Retinal pigment epithelial cell (primary cell): ENCODE measurements around the gene ELMO1.

ENCODE experiments used
- DNase-seq: peaks from one replicate; pipeline ENCODE4 v3.0.0-alpha.2; 2010; ENCODE audit warnings: low read depth
- H3K4me3 ChIP-seq: 2 replicates; pipeline ENCODE4 v1.5.1; 2011; ENCODE audit warnings: mild to moderate bottlenecking, low read length, control low read depth, moderate library complexity
- TF ChIP-seq, protein P1 (sequence below): conservative IDR thresholded peaks from 2 replicates; pipeline ENCODE4 v1.5.1; 2011; ENCODE audit warnings: low read depth, low read length, control low read depth, inconsistent platforms

The ELMO1 gene

DNA sequence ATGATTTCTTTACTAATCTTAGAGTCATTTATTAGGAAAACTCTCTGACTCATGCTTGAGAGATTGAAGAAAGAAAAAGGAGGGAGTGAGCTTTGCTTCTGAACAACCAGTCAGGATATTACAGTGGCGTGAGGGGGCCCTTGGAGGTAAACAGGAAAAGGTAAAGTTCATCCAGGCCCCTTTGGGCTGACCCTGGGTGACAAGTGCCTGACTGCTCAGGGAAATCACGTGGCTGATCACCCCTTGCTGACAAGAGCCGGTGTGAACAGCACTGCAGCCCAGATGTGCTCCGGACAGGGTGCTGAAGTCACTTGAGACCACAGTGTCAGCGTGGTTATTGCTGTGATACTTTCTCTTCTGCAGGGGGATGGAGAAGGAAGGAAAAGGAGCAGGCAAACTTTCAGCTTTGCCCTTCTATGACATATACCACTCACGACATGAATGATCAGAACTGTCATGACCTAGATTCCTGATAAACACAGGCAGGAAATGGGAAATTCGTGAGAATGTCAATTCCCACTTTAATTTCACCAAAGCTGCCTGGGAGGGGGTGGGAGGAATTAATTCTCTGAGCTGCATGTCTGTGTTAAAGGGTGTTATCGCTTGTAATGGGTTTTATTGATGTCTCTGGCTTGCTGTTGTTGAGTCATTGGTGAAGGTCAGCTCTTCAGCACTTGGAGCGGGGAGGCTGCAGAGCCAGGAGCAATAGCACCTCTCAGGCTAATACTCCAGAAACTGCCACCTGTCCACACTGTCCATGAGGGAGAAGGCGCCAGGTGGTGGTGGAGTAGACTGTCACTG, 584.6 kb downstream of the ELMO1 start:
- no peak overlapping the region for H3K4me3 ChIP-seq
- DNase-seq, result no peak
- TF ChIP-seq, protein P1, sequence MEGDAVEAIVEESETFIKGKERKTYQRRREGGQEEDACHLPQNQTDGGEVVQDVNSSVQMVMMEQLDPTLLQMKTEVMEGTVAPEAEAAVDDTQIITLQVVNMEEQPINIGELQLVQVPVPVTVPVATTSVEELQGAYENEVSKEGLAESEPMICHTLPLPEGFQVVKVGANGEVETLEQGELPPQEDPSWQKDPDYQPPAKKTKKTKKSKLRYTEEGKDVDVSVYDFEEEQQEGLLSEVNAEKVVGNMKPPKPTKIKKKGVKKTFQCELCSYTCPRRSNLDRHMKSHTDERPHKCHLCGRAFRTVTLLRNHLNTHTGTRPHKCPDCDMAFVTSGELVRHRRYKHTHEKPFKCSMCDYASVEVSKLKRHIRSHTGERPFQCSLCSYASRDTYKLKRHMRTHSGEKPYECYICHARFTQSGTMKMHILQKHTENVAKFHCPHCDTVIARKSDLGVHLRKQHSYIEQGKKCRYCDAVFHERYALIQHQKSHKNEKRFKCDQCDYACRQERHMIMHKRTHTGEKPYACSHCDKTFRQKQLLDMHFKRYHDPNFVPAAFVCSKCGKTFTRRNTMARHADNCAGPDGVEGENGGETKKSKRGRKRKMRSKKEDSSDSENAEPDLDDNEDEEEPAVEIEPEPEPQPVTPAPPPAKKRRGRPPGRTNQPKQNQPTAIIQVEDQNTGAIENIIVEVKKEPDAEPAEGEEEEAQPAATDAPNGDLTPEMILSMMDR, result no peak

DNA sequence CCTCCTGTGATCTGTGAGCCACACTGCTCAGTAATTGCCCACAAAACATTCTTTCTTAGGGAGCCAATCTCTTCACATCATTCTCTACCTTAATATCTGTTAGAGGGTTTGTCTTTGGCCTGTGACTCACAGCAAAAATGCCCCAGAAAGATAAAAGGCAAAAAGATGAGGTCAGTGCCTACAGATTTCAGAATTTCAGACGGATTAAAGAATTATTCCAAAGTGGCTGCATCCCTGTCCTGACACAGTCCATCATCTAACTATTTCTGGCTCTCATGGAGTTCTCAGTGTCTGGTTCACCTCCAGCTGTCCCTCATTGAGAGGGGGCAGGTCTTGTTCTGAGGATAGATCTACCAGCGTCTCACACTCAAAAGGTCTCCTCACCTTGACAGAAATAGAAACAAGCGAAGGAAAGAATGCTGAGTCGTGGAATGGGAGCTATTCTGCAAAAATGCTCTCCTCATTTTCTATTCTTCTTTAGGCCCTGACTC, 585.8 kb downstream of the ELMO1 start:
- H3K4me3 ChIP-seq, result no peak overlapping the region
- no peak for DNase-seq
- TF ChIP-seq, protein P1, result no peak

DNA sequence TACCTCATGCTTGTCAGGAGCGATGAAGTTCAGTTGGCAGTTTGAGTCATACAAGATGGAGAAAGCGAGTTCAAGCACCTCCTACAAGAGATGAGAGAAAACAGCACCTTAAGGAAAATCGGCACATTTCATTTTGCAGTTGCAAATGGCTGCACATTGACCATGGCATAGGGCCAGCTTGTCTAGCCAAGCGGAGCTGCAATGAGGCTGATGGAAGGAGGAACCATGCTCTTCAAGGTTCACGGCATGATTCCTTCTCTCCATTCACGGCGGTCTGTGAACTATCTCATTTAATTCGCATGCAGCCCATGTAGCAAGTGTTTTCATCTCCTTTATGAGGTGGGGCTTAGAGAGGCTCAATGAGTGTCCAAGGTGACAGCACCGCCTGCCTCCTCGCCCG, 587.0 kb downstream of the ELMO1 start:
- TF ChIP-seq, protein P1, result no peak
- no peak for DNase-seq
- no peak overlapping the region for H3K4me3 ChIP-seq

DNA sequence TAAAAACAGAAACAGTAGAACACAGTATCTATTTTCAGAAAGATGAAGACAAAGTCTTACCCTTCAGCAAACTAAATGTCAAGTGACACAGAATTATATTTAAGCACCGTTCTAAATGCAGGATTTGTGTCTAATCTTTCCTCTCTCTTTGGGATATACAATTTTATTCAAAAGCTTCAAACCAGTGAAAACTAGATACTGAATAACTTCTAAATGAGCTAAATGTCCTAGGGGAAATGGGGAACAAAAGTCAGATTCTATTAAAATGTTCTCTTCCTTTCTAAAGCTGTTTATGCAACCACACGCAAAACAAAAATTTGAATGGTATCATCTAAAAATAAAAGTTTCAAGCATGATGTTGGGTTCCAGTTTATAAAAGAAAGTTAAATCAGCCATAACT, 588.0 kb downstream of the ELMO1 start:
- TF ChIP-seq, protein P1, result no peak
- no peak for DNase-seq

DNA sequence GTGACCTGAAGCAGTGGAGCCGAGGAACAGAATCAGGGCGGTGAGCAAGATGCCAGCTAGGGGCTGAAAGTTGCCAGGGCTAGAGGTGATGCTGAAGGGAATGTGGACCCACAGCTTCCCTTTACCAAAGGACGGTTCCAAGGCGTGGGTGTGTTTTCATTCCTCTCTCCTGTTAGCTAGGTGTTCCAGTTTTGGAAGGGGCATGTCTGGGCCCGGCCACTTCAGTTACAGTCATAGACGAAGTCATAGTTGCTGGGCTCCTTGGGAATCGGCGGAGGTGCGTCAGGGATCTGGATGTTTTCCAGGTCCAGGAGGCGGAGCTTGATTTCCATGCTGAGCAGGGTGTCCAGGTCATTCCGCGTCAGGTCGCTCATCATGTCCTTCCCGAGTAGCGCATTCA, 593.3 kb downstream of the ELMO1 start:
- no peak overlapping the region for H3K4me3 ChIP-seq
- no peak for DNase-seq
- TF ChIP-seq, protein P1, result no peak

More for the DNA sequence above, 588.0 kb downstream of the ELMO1 start:
- no peak overlapping the region for H3K4me3 ChIP-seq

DNA sequence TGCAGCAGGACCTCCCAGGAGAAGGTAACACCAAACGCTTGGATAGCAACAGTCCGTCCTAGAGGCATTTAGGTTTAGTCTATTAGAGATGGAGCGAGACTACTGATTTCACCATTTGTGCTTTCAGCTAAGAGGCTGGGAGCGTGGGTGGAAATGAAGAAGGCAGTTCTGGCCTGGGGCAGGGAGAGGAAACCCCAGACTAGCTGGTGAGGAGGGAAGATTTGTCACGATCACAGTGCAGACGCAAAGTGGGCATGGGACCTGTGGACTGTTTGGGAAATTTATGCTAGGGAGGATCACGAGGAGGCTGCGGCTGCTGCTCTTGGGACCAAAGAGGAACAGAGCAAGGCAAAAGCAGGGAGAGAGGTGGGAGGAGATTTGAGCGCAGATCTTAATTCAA, 594.0 kb downstream of the ELMO1 start:
- no peak overlapping the region for H3K4me3 ChIP-seq
- no peak for DNase-seq
- TF ChIP-seq, protein P1, result no peak

DNA sequence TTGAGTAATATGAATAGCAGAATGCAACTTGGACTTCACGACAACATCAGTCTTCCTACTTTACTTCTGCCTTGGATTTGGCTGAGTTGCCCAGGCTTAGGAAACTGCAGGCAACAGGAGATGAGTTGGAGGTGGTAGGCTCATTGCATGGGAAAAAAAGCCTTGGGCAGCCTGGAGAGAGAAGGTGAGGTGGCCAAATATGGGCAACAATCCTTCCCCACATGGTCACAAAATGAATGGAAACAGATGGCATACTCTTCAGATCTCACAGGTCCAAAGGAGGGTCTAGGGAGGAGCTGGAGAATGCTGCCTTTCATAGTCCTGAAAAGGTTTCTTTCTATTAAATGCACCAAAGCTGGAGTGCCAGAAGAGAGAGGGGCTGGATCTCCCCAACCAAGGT, 595.7 kb downstream of the ELMO1 start:
- TF ChIP-seq, protein P1, result no peak
- no peak overlapping the region for H3K4me3 ChIP-seq
- no peak for DNase-seq
